HG03039 (cell line): ENCODE measurements around the gene RSAD1.

Experiments
- ATAC-seq: cut with Tn5 transposase; IDR thresholded peaks from one replicate; pipeline ENCODE4 v1.9.1; 2021; ENCODE audit warnings: mild to moderate bottlenecking, moderate library complexity; ENCODE audit not compliant: unreplicated experiment

Gene RSAD1

DNA sequence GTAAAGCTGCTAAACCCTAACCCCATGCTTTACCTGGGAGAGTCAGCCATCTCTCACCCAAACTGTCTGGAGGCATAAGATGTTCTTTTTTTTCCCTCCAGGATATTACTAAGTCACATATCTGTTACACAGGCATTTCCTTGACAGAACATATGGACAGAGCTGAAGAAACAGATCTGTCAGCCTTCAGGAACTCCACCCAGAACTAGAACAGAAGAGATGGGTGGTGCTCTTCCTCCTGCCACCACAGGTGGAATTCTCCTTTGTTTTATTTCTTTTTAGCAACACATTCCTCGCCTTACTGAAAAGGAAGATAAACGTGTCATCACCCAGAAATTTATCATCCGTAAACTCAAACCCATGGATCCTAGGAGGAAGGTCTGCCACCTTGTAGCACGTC is 38.4 kb downstream of the RSAD1 start:
- ATAC-seq = no peak

DNA sequence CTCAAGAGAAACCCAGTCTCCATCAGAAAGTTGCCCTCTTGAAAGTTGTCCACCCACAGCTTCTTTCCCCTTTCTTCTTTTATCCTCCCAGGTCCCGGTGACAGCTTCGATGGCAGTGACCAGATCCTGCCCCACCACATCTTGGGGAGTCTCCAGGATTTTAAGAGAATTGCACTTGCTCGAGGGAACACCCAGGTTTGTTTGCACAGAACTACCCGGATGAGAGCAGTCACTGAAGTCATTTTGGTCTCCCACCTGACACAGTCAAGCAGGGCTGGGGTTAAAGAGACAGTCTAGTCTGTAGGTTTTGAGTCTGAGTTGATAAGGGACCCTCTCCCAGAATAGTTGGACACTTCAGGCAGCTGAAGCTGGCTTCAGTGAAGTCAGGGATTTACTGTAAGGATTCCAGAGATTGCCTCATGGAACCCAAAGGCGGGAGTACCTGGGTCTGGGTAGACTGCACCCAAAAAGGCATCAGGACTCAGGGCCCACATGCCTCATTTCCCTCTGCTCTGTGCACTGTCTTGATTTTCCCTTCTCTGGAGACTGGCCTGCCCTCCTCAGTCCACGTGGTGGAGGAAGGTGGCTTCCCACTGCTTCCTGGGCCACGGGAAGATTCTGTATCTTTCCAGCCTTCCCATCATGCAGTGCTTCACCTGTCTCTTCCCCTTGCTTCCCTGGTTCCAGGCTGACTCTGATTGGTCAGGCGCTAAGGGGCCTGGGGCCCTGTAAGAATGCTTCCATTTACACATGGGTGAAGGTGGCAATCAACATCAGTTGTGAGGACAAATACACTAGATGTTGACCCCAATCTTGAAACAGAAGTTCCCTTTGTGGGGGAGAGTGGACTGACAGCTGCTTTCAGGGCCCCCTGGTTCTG is 39.1 kb downstream of the RSAD1 start:
- ATAC-seq = no peak

DNA sequence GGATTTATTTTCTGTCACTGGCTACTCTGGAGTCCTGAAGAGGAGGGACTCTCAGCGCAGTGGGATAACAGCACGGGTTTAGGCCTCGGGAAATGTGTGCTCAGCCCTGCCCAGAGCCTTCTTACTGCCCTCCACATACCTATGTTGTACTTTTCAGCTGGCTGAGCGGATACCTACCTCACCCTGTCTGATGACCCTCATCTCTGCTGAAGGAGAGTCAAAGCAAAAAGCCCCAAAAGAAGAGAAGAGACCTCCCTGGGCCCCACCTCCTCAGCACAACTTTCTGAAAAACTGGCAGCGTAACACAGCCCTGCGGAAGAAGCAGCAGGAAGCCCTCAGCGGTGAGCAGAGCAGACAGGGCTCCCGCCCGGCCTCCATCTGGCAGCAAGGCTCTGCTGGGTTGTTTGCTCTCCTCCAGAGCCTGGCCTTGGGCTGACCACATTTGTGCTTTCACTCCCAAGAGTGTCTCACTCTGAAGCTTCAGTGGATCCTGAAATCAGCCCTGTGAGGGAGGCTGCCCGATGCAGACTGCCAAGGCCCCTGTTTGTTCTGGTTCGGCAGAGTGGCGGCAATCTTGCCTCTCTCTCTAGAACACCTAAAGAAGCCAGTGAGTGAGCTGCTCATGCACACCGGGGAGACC is 39.8 kb downstream of the RSAD1 start:
- no peak for ATAC-seq

DNA sequence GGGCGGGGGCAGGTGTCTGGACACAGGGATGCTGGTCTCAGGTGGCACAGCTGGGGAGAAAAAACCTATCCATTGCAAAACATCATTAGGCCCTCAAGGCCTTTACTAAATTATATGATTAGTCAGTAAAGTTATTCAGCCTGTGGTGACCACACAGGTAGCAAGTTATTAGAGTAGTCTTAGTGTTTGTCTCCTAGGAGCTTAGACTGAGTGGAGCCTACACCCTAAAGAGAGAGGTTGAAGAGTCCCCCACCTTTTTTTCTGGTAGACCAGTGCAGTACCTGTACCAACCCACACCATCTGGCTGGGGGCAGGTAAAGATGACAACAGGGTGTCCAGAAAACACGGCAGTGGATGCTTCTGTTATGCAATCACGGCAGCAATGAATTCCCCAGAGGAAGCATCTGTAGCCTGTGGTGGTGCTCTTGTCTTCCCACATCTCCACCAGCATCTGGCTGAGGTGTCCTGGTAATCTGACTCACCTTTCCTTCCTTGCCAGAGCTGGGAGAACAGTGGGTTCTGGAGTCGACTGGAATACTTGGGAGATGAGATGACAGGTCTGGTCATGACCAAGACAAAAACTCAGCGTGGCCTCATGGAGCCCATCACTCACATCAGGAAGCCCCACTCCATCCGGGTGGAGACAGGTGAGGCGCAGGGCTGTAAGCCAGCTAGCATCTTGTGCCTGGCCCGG is 40.6 kb downstream of the RSAD1 start:
- ATAC-seq = no peak

DNA sequence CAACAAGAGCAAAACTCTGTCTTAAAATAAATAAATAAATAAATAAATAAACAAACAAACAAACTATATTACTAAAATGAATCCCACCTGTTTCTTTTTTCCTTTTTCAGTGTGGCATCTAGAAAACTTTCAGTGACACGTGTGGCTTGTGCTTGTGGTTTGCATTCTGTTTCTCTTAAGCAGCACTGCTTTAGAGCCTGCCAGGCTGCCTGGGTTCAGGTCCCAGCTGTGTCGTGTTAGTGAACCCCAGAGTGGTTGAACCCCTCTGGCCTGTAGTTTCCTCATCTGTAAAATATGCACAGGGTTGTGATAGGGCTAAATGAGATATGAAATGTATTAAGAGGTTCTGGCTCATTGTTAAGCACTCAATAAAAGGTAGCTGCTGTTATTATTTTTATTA is 41.8 kb downstream of the RSAD1 start:
- ATAC-seq = no peak

DNA sequence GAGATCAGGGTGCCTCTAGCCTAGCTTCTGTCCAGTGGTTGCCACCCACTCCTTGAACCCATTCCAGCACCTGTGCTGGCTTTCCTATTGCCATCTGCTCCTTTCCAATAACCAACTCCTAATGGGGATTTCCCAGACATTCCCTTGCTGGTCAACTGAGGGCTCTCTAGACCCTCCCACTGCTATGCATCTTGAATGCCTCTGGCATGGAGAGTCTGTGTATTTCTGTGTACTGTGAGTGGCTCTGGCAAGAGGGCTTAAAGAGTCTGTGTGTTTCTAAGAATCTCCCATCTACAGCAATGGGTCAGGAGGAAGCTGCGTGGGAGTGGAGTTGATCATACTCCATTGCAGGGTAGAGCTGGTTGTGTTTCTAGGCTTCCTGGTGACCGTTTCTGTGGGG is 42.9 kb downstream of the RSAD1 start:
- ATAC-seq = no peak

DNA sequence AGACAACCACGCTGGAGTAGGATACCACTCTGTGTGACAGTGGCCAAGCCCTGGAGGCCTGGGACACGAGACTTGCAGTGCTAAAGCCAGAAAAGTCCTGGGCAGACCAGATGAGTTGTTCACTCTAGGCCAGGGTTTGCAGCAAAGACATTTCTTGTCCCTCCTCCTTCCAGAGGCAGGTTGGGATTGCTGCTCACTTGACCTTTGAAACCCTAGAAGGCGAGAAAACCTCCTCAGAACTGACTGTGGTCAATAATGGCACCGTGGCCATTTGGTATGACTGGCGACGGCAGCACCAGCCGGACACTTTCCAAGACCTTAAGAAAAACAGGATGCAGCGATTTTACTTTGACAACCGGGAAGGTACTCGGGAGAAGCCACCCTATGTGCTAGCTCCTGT is 44.1 kb downstream of the RSAD1 start:
- no peak for ATAC-seq

DNA sequence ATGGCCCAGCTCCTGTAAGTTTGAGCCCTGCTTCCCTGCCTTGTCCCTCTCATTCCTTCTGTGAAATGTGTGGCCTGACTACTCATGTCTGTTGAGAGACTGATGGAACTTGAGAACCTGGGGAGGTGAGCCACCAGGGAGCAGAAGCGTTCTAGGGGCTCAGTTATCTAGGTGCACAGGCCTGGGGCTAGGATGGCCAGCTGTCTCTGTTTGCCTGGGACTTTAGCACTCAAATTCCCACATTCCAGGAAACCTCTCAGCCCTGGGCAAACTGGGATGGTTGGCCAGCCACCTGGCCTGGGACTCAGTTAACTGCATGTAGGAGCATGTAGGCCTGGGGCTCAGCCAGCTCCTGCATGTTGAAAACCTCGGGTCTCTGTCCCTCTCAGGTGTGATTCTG is 44.5 kb downstream of the RSAD1 start:
- no peak for ATAC-seq

DNA sequence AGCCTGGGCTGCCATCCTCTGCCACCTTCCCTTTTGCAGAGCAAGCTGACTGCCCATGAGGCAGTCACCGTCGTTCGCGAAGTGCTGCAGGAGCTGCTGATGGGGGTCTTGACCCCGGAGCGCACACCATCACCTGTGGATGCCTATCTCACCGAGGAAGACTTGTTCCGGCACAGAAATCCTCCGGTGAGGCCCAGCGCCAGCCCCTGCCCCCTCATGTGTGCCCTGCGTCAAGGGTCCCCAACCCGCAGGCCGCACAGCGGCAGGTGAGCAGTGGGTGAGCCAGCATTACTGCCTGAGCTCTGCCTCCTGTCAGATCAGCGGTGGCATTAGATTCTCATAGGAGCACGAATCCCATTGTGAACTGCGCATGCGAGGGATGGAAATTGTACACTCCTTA is 46.2 kb downstream of the RSAD1 start:
- ATAC-seq = no peak

DNA sequence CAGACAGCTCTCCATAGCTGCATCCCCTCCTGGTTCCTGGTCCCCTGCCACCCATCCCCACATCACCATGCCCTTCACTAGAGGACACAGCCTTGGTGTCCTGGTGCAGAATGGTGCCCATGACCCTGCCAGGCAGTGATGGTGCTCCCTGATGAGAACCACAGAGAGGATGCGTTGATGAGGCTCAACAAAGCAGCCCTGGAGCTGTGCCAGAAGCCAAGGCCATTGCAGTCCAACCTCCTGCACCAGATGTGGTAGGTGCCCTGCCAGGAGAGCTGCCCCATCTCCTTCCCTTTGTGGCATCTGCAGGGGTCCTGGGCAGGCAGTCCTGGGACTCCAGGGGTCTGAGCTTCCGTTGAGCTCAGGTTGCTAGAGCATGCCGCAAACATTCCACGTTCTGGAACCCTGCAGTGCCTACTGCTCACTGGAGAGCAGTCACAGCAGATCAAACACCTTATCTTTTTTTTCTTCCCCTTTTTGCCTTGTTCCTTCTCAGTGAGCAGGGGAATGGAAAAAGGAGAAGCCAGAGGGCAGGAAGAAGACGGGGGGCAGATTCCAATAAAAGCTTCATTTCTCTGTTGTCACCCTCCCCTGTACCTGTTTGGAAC is 48.6 kb downstream of the RSAD1 start:
- ATAC-seq = no peak

DNA sequence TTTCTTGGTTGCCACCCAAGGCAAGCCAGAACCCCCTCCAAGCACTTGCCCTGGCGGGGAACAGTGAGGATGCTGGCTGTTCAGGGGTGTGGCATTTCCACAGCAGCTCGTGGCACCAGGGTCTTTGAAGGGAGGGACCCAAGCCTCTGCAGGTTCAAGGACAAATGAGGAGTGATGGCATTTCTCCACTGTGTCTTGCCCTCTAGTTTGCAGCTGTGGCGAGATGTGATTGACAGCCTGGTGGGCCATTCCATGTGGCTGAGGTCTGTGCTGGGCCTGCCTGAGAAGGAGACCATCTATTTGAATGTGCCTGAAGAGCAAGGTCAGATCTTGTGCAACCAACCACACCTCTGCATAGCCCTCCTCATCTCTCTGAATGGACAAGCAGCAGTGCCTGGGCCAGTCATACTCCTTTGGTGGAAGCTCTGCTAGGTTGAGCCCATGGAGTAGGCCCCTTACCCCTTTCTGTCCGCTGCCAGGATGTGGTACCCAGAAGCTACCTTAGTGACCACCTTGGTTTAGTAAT is 49.4 kb downstream of the RSAD1 start:
- ATAC-seq = no peak

DNA sequence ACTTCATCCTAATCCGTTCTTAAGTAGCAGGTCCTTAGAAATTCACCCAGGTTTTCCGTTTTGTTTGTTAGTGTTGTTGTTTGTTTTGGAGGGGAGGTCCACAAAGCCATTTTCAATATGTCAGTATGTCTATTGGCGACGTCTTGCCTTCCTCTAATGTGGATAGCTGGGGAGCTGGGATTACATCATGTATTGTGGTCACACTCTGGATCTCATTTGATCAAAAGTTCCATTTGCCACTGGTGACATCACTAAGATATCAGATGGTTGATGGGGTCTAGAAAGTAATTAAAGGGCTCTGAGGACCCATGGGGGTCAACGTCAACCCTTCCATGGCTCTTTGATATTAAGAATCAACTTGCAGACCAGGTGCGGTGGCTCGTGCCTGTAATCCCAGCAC is 51.2 kb downstream of the RSAD1 start:
- no peak for ATAC-seq

DNA sequence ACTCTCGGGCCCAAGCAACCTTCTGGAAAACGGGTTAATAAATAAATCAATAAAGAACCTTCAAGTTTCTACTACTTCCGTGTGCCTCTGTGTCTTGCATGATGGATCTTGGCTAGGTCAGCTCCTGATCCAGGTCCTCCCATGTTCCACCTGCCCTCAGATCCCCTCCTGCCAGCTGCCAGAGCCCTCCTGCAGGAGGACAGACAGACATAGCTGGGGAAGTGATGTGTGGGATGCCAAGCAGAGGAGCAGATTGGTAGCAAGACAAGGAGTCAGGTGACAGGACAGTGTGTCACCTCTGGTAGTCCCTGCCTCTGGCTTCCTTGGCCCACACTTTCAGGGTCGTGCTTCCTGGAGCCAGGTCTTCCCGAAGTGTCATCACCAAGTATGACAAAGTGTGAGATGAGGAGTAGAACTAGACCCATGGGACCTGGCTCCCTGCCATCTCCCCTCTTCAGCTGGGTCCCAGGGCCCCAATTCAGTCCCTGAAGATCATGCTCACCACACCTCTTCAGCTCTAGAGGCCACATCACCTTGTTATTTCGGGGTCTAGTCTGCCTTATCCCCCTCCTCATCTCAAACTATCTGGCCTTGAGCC is 52.9 kb downstream of the RSAD1 start:
- ATAC-seq = no peak

DNA sequence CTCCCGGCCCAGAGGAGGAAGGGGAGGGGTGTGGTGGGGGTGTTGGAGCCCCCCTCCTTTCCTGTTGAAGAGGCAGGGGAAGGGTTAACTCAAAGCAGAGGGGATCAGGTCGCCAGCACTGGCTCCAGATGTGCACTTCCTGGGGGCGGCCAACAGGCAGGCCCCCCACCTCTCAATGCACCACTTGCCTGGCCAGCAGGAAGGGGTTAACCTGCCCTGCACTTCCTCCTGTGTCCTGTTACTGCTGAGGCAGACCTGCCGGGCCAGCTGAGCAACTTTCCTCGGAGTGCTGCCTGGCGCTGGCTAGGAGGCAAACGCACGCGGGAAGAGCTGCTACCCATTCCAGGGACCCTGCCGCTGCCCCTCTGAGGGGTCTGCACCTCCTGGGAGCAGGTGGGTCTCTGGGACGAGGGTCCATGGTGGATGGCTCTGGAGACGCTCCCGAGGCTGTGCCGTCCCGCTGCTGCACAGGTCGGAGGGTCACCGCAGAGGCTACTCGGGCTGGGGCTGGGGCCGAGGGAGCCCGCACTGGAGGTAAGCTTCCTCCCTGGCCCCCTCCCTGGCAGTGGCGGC is 53.9 kb downstream of the RSAD1 start, which contains the start of gene EPN3:
TSS of gene EPN3 (plus strand) at position 284 of the 573 bp plus-strand sequence. CDS start 3,822 bp downstream, outside the sequence.
- ATAC-seq = no peak

DNA sequence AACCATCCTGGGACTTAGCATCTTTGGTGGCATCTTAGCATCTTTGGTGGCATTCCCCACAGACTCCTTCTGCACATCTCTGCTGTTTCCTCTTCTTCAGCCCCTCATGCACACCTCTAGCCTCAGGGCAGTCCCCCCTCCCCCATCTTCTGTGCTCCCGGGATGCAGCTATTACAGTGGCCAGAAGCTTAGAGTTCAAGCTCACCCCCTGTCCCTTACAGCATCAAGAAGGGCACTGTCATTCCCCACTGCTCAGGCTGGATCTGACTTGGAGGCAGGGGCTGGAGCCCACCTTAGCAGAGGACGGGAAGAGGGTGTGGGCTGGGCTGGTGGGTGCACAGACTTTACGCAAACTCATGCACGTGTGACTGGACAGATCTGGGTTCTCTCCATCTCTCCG is 54.5 kb downstream of the RSAD1 start:
- ATAC-seq = no peak

DNA sequence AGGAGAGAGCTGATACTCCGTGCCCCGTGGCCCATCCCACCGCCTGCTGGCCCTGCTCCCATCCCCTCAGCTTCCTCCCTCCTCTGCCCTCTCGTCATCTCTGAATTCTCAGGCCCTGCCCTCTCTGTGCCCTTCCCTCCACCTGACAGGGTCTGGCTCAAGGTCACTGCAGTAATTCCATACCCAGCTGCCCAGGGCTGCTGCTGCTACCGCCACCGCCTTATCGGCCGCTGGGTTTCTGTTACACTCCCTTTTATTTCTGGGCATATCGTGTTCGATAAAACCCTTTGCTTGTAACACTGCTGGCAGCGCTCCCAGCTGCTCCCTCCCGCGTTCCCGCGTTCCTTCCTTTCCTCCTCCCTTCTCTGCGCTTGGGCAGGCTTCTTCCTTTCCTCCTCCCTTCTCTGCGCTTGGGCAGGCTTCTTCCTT is 55.1 kb downstream of the RSAD1 start:
- no peak for ATAC-seq

DNA sequence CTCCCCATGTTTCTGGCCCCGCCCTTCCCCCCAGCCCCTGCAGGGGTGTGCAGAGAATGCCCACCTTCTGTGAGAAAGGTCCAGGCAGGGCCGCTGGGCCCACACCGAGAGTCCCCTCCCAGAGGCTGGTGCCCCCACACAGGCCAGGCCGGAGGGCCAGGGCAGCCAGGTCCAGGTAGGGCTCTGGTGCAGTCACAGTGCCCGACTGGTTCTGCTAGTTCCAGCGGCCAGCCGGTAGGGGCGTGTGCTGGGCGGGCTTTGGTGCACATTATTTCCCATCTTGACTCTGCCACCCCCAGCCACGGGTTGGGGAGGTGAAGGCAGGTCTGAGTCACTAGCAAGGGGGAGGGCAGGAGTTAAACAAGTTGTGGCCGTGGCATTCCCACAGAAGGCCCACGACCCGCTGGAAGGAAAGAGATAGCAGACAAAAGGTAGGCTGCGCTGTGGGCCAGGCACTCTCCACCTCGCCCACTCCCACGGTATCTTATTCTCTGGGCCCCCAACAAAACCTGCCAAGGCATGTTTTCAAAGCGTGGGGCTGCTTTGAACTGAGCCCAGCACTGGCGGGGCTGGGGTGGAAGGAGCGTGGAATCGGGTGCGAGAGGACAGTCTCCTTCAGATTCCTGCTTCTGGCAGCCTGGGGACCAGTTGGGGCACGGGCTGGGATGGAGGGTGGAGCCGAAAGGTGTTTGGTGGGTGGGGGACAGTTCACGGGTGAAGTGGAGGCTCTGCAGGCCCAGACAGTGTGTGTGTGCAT is 55.7 kb downstream of the RSAD1 start:
- ATAC-seq = no peak

DNA sequence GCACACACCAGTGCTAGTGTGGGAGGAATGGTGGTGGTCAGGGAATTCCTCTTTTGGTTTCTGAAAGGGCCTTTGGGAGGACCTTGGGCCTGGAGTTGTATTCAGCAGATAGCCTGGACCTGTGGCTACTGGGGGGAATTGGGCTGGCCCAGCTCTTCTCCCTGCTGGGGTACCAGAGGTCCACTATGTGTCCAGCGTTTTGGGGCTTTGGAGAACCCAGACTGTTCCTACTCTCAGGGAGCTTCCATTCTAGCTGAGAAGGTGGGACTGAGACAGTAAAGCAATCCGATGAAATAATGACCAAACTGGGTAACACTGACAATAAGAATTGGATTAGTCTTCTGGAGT is 56.3 kb downstream of the RSAD1 start:
- no peak for ATAC-seq

DNA sequence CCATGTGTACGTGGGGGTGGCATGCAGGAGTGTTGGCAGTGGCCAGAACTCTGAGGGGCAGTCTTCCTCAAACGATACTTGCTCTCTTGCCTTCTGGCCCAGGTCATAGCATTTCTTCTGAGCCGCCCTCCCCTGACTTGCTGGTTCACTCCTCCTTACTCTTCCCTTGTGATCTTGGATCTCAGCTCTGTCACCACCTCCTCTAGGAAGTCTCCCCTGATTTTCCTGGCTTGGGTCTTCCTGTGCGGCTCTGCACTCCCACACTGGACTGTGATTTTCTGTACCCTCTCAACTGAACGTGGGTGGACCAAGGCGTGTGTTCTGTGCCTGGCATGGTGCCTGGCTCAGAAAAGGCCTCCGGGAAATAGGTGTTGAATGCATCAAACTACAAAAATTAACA is 56.7 kb downstream of the RSAD1 start:
- no peak for ATAC-seq
